Stimulated activated naive CD8-positive, alpha-beta T cell treated with anti-CD3 and anti-CD28 coated beads, Interleukin-15, Interleukin-2, amounts not matched to agents 100 ng/mL and 50 ng/mL, for 24 hours (primary cell): ENCODE results near the gene MDP1.
"Not testable (repeated sequence)": the region's sequence is repeated elsewhere in the genome, so short reads cannot be mapped to it uniquely, and the experiment has no call there.

Experiments used
- H3K27ac Mint-ChIP-seq: one replicate; pipeline ENCODE4 v1.8.0; 2021; ENCODE audit warnings: mild to moderate bottlenecking, mixed read lengths
- H3K27me3 Mint-ChIP-seq: one replicate; pipeline ENCODE4 v1.8.0; 2021; ENCODE audit warnings: mixed read lengths
- H3K36me3 Mint-ChIP-seq: one replicate; pipeline ENCODE4 v1.8.0; 2021; ENCODE audit warnings: low read depth, mixed read lengths
- H3K4me1 Mint-ChIP-seq: one replicate; pipeline ENCODE4 v1.8.0; 2021; ENCODE audit warnings: low read depth, mixed read lengths
- H3K4me3 Mint-ChIP-seq: one replicate; pipeline ENCODE4 v1.8.0; 2021; ENCODE audit warnings: mild to moderate bottlenecking, mixed read lengths
- H3K9me3 Mint-ChIP-seq: one replicate; pipeline ENCODE4 v1.8.0; 2021; ENCODE audit warnings: mixed read lengths

MDP1 gene

GRCh38 chr14:24226473-24226872 is 10.6 kb upstream of the MDP1 start:
- H3K4me3 Mint-ChIP-seq, result no peak overlapping the region

GRCh38 chr14:24224618-24225071 is 8.8 kb upstream of the MDP1 start:
- no peaks in the 10 kb centered on the region for H3K27me3 Mint-ChIP-seq
- H3K9me3 Mint-ChIP-seq, result no peaks in the 10 kb centered on the region
- H3K4me1 Mint-ChIP-seq, result peaks cover 29% of the 10 kb centered on the region
- peaks cover 35% of the 10 kb centered on the region for H3K36me3 Mint-ChIP-seq
- H3K27ac Mint-ChIP-seq, result peak overlapping the region; percentile 27
- H3K4me3 Mint-ChIP-seq, result no peak overlapping the region

More at GRCh38 chr14:24226473-24226872, 10.6 kb upstream of the MDP1 start:
- Mint-ChIP-seq H3K27me3 (no peaks in the 10 kb centered on the region), H3K27ac (no peak overlapping the region), H3K9me3 (no peaks in the 10 kb centered on the region), H3K4me1 (peaks cover 37% of the 10 kb centered on the region), H3K36me3 (peaks cover 33% of the 10 kb centered on the region)

- not testable (repeated sequence) for H3K27ac Mint-ChIP-seq, H3K4me3 Mint-ChIP-seq
Measured at GRCh38 chr14:24222987-24223386, 7.1 kb upstream of the MDP1 start.

GRCh38 chr14:24219521-24219920 is 3.7 kb upstream of the MDP1 start:
- Mint-ChIP-seq H3K27me3 (no peaks in the 10 kb centered on the region), H3K4me1 (peaks cover 22% of the 10 kb centered on the region), H3K36me3 (peaks cover 21% of the 10 kb centered on the region), H3K27ac (no peak overlapping the region), H3K4me3 (no peak overlapping the region), H3K9me3 (no peaks in the 10 kb centered on the region)

More at GRCh38 chr14:24222987-24223386, 7.1 kb upstream of the MDP1 start:
- not testable (repeated sequence) for H3K9me3 Mint-ChIP-seq, H3K27me3 Mint-ChIP-seq
- Mint-ChIP-seq H3K4me1 (peaks cover 20% of the 10 kb centered on the region), H3K36me3 (peaks cover 37% of the 10 kb centered on the region)

GRCh38 chr14:24219080-24219479 is 3.2 kb upstream of the MDP1 start:
- H3K27me3 Mint-ChIP-seq, result no peaks in the 10 kb centered on the region
- H3K36me3 Mint-ChIP-seq, result peaks cover 19% of the 10 kb centered on the region
- no peak overlapping the region for H3K27ac Mint-ChIP-seq
- H3K4me3 Mint-ChIP-seq, result no peak overlapping the region
- no peaks in the 10 kb centered on the region for H3K9me3 Mint-ChIP-seq
- peaks cover 24% of the 10 kb centered on the region for H3K4me1 Mint-ChIP-seq

GRCh38 chr14:24216876-24217275 is 1.0 kb upstream of the MDP1 start:
- Mint-ChIP-seq H3K36me3 (peaks cover 30% of the 10 kb centered on the region), H3K4me1 (peaks cover 45% of the 10 kb centered on the region), H3K27ac (peak overlapping the region; percentile 34)
- not testable (repeated sequence) for H3K4me3 Mint-ChIP-seq, H3K9me3 Mint-ChIP-seq, H3K27me3 Mint-ChIP-seq

- Mint-ChIP-seq H3K4me1 (peaks cover 51% of the 10 kb centered on the region), H3K27ac (peak overlapping the region; percentile 59), H3K27me3 (no peaks in the 10 kb centered on the region), H3K9me3 (no peaks in the 10 kb centered on the region), H3K4me3 (peak overlapping the region; percentile 99), H3K36me3 (peaks cover 35% of the 10 kb centered on the region)
Measured at GRCh38 chr14:24216345-24216699, 456 bp upstream of the MDP1 start.

- Mint-ChIP-seq H3K27ac (peak overlapping the region; percentile 99), H3K36me3 (peaks cover 50% of the 10 kb centered on the region), H3K4me1 (peaks cover 61% of the 10 kb centered on the region), H3K9me3 (no peaks in the 10 kb centered on the region), H3K4me3 (peak overlapping the region; percentile 99), H3K27me3 (no peaks in the 10 kb centered on the region)
Measured at GRCh38 chr14:24213866-24214662, 1.8 kb downstream of the MDP1 start.

- H3K27ac Mint-ChIP-seq, result peak within 1 kb of the TSS; percentile 99
- H3K4me3 Mint-ChIP-seq, result peak within 1 kb of the TSS; percentile 99
- peaks cover 50% of the 10 kb centered on the region for H3K36me3 Mint-ChIP-seq
- peaks cover 61% of the 10 kb centered on the region for H3K4me1 Mint-ChIP-seq
- H3K9me3 Mint-ChIP-seq, result no peaks in the 10 kb centered on the region
- no peaks in the 10 kb centered on the region for H3K27me3 Mint-ChIP-seq
Measured at GRCh38 chr14:24212924-24213865, 2.7 kb downstream of the MDP1 start, which contains the start of gene CHMP4A. TSS of gene CHMP4A (minus strand) at chr14:24213488. CDS start at chr14:24213439, 49 bp downstream.

- Mint-ChIP-seq H3K4me1 (peaks cover 73% of the 10 kb centered on the region), H3K9me3 (no peaks in the 10 kb centered on the region), H3K4me3 (peak overlapping the region; percentile 99), H3K36me3 (peaks cover 59% of the 10 kb centered on the region), H3K27me3 (no peaks in the 10 kb centered on the region), H3K27ac (peak overlapping the region; percentile 99)
Measured at GRCh38 chr14:24211311-24211710, 4.6 kb downstream of the MDP1 start.

GRCh38 chr14:24207625-24208024 is 8.2 kb downstream of the MDP1 start:
- Mint-ChIP-seq H3K9me3 (peaks cover 5% of the 10 kb centered on the region), H3K4me1 (peaks cover 46% of the 10 kb centered on the region), H3K27me3 (no peaks in the 10 kb centered on the region), H3K36me3 (peaks cover 81% of the 10 kb centered on the region), H3K4me3 (no peak overlapping the region), H3K27ac (peak overlapping the region; percentile 2)

GRCh38 chr14:24207104-24207551 is 8.7 kb downstream of the MDP1 start:
- Mint-ChIP-seq H3K4me3 (no peak overlapping the region), H3K27me3 (no peaks in the 10 kb centered on the region), H3K4me1 (peaks cover 41% of the 10 kb centered on the region), H3K27ac (peak overlapping the region; percentile 54), H3K9me3 (peaks cover 7% of the 10 kb centered on the region), H3K36me3 (peaks cover 86% of the 10 kb centered on the region)

- peaks cover 35% of the 10 kb centered on the region for H3K4me1 Mint-ChIP-seq
- no peak overlapping the region for H3K4me3 Mint-ChIP-seq
- no peaks in the 10 kb centered on the region for H3K27me3 Mint-ChIP-seq
- H3K27ac Mint-ChIP-seq, result peak overlapping the region; percentile 54
- H3K9me3 Mint-ChIP-seq, result peaks cover 9% of the 10 kb centered on the region
- peaks cover 86% of the 10 kb centered on the region for H3K36me3 Mint-ChIP-seq
Measured at GRCh38 chr14:24206260-24207103, 9.4 kb downstream of the MDP1 start.
